GM12878 (cell line): ENCODE results near the gene OPRM1. TPM values are rescaled to one million over a fixed set of nuclear protein-coding genes. Genes with fewer than 3 reads are reported as not detected.
"Not testable (repeated sequence)": the region's sequence is repeated elsewhere in the genome, so short reads cannot be mapped to it uniquely, and the experiment has no call there.

Experiments used
- ATAC-seq: fragments of 200-7000 bp; cut with Tn5 transposase; 3 replicates; pipeline ENCODE4 v1.9.1; 2020; ENCODE audit warnings: mild to moderate bottlenecking, moderate library complexity
- BruUV-seq: library from RNA; stranded (reverse); fragments of 400-500 nt; replicated peaks from 2 replicates; lab custom pipeline; 2021; lab: Mats Ljungman, UMichigan
- CTCF ChIA-PET: fragments of 300-600 bp; sonication (Branson Sonifier 250); formaldehyde crosslinking; extraction: SDS; loops from one replicate; lab custom pipeline; 2021; ENCODE audit warnings: inconsistent platforms; lab: Yijun Ruan, JAX
- POLR2A ChIA-PET: fragments of 350-600 bp; formaldehyde crosslinking; extraction: SDS; loops from one replicate; lab custom pipeline; 2021; ENCODE audit warnings: inconsistent platforms; lab: Charles Lee
- RAD21 ChIA-PET: fragments of 300-600 bp; sonication (Branson Sonifier 250); formaldehyde crosslinking; loops from one replicate; lab custom pipeline; 2023; ENCODE audit warnings: antibody characterized with exemption; ENCODE audit not compliant: unreplicated experiment; lab: Charles Lee
- SMC1A ChIA-PET: fragments of 300-600 bp; sonication (Branson Sonifier 250); formaldehyde crosslinking; loops from one replicate; lab custom pipeline; 2023; ENCODE audit not compliant: unreplicated experiment, uncharacterized antibody; lab: Charles Lee
- DNase-seq: peaks from one replicate; pipeline ENCODE4 v3.0.0-alpha.2; 2011; ENCODE audit warnings: low read depth, low spot score
- FAIRE-seq: peaks from 3 replicates; lab custom pipeline; 2011; peaks lifted over from hg19 to GRCh38; lab: Jason Lieb, UNC
- H2AFZ ChIP-seq: 2 replicates; pipeline ENCODE4 v1.6.0; 2011; ENCODE audit warnings: low read depth, low read length, control low read depth; ENCODE audit not compliant: control insufficient read depth
- H3K27ac ChIP-seq: 2 replicates; pipeline ENCODE4 v1.5.1; 2011; ENCODE audit warnings: control low read depth; ENCODE audit not compliant: control insufficient read depth, insufficient read depth
- H3K27me3 ChIP-seq, 2 experiments: replicated peaks in 1 of 2; 2 replicates each; pipeline versions ENCODE4 v1.6.0 to v1.6.1; 2011; ENCODE audit warnings: low read length in 1 of 2; ENCODE audit not compliant: control insufficient read depth in 2 of 2, insufficient read depth in 2 of 2
- H3K36me3 ChIP-seq, 2 experiments: 2 replicates each; pipeline ENCODE4 v1.5.1; 2011; ENCODE audit warnings: low read length in 1 of 2; ENCODE audit not compliant: control insufficient read depth in 2 of 2, insufficient read depth in 2 of 2
- H3K4me1 ChIP-seq: 2 replicates; pipeline ENCODE4 v1.6.1; 2011; ENCODE audit warnings: mild to moderate bottlenecking, low read length, moderate library complexity, mixed read lengths; ENCODE audit not compliant: control insufficient read depth, insufficient read depth
- H3K4me2 ChIP-seq: 2 replicates; pipeline ENCODE4 v1.6.0; 2011; ENCODE audit warnings: control low read depth; ENCODE audit not compliant: control insufficient read depth, insufficient read depth
- H3K4me3 ChIP-seq: fragments of 200-600 bp; sonication (generic); 2 replicates; pipeline ENCODE4 v1.5.1; 2016
- H3K79me2 ChIP-seq: 2 replicates; pipeline ENCODE4 v1.6.0; 2011; ENCODE audit warnings: low read length; ENCODE audit not compliant: control insufficient read depth, insufficient read depth
- H3K9ac ChIP-seq: 2 replicates; pipeline ENCODE4 v1.8.0; 2011; ENCODE audit warnings: low read length, control low read depth, mixed read lengths; ENCODE audit not compliant: control insufficient read depth, insufficient read depth
- H3K9me3 ChIP-seq: replicated peaks from 3 replicates; pipeline ENCODE4 v1.5.1; 2011; ENCODE audit warnings: mild to moderate bottlenecking, low read length; ENCODE audit not compliant: control insufficient read depth, insufficient read depth
- H4K20me1 ChIP-seq: 2 replicates; pipeline ENCODE4 v1.6.0; 2011; ENCODE audit not compliant: control insufficient read depth, insufficient read depth
- CHD1 ChIP-seq: IDR thresholded peaks from 2 replicates; pipeline ENCODE4 v1.6.1; 2012; ENCODE audit warnings: low read depth, low read length, improper control_type of control experiment
- NRF1 ChIP-seq: conservative IDR thresholded peaks from 2 replicates; pipeline ENCODE4 v1.6.1; 2011; ENCODE audit warnings: mild to moderate bottlenecking, low read depth, low read length, improper control_type of control experiment
- PAX8 ChIP-seq: fragments of 450-650 bp; IDR thresholded peaks from 2 replicates; pipeline ENCODE4 v1.6.1; 2017; ENCODE audit warnings: mild to moderate bottlenecking, moderate library complexity
- WGBS: methylation state at CpG from one replicate; pipeline ENCODE4 v1.1.6; 2016; ENCODE audit warnings: low lambda C conversion rate; ENCODE audit not compliant: insufficient replicate concordance, insufficient coverage; ENCODE audit errors: missing lambda C conversion rate; 5-methylcytosine and 5-hydroxymethylcytosine counted together
- in situ Hi-C: fragments of 300-500 bp; cut with MboI; formaldehyde crosslinking; loops from 9 replicates; pipeline ENCODE4 v1.14.3; 2018; ENCODE audit warnings: mixed read lengths
- intact Hi-C: fragments of 100-400 bp; cut with micrococcal nuclease; formaldehyde crosslinking; loops from one replicate; pipeline ENCODE4 v1.14.2; 2022; ENCODE audit not compliant: unreplicated experiment
- polyA plus RNA-seq, 11 experiments: library from polyadenylated mRNA; depleted of rRNA in 4 of 11; unstranded in 6 of 11; stranded (reverse) in 5 of 11; fragments of >200 nt; fragmentation: Nextera tagmentation in 4 of 11; fragmentation: Illumina TruSeq in 1 of 11; extraction: Ambion mirVana in 4 of 11; extraction: Trizol in 1 of 11; gene quantifications; 1 replicate in 1 of 11; 2 replicates in 10 of 11; pipeline versions ENCODE4 v1.2.1 to v1.2.3, GENCODE V29; 2011 to 2016; ENCODE audit warnings: inconsistent platforms in 2 of 11, missing spikeins in 2 of 11, low read depth in 1 of 11
- total RNA-seq, 4 experiments: library from RNA; depleted of rRNA in 3 of 4; stranded (reverse); fragments of >200 nt in 3 of 4; fragmentation: Illumina TruSeq in 1 of 4; extraction: Trizol in 1 of 4; gene quantifications; 2 replicates each; pipeline versions ENCODE4 v1.2.1 to v1.2.3, GENCODE V29; 2013 to 2021
- TF ChIP-seq, protein P1 (sequence below), 3 experiments: IDR thresholded peaks in 2 of 3; conservative IDR thresholded peaks in 1 of 3; 2 replicates each; pipeline ENCODE4 v1.5.1; 2011; ENCODE audit warnings: low read depth in 3 of 3, low read length in 3 of 3, mild to moderate bottlenecking in 3 of 3, control low read depth in 2 of 3, moderate library complexity in 2 of 3, inconsistent platforms in 1 of 3, mixed read lengths in 1 of 3; ENCODE audit not compliant: control insufficient read depth in 2 of 3, insufficient read depth in 1 of 3; ENCODE audit errors: extremely low read depth in 1 of 3
- TF ChIP-seq, protein P2 (sequence below): fragments of 150-350 bp; IDR thresholded peaks from 2 replicates; pipeline ENCODE4 v1.6.1; 2014; ENCODE audit warnings: mild to moderate bottlenecking, low read depth, low read length

The OPRM1 gene
- total and polyA plus RNA-seq, 10 of the 15 experiments (the other 5 are each of a cell fraction or from before 2014, with no cell fraction given), result not detected

DNA sequence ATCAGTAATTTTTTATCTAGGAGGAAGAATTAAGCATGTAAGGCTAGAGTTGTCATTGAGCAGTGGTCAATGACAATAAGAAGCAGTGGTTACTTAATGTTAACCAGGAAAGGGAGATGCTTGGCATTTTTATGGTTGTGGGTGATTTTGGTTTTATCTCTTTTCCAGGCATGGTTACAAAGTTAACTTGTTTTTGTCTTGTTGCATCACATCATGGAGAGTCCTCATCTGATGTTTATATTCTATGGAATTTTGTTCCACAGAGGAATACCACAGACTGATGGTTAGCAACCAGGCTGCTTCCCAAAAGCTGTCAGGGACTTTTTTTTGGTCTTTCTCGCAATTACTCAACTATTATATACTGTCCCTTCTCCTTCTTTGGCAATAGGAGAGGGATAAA is 32.7 kb downstream of the OPRM1 start (continued):
- TF ChIP-seq, protein P1, sequence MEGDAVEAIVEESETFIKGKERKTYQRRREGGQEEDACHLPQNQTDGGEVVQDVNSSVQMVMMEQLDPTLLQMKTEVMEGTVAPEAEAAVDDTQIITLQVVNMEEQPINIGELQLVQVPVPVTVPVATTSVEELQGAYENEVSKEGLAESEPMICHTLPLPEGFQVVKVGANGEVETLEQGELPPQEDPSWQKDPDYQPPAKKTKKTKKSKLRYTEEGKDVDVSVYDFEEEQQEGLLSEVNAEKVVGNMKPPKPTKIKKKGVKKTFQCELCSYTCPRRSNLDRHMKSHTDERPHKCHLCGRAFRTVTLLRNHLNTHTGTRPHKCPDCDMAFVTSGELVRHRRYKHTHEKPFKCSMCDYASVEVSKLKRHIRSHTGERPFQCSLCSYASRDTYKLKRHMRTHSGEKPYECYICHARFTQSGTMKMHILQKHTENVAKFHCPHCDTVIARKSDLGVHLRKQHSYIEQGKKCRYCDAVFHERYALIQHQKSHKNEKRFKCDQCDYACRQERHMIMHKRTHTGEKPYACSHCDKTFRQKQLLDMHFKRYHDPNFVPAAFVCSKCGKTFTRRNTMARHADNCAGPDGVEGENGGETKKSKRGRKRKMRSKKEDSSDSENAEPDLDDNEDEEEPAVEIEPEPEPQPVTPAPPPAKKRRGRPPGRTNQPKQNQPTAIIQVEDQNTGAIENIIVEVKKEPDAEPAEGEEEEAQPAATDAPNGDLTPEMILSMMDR (IDR thresholded peaks at IDR 0.05 in 2 of 3, conservative IDR thresholded peaks at IDR 0.05 in 1 of 3; ENCODE audit: control insufficient read depth in 2 of 3, extremely low read depth in 1 of 3, insufficient read depth in 1 of 3, low read depth in 3 of 3, low read length in 3 of 3), result no peak
- TF ChIP-seq PAX8, result no peak
- no peak for TF ChIP-seq CHD1
- no peak for TF ChIP-seq NRF1
- TF ChIP-seq, protein P2, sequence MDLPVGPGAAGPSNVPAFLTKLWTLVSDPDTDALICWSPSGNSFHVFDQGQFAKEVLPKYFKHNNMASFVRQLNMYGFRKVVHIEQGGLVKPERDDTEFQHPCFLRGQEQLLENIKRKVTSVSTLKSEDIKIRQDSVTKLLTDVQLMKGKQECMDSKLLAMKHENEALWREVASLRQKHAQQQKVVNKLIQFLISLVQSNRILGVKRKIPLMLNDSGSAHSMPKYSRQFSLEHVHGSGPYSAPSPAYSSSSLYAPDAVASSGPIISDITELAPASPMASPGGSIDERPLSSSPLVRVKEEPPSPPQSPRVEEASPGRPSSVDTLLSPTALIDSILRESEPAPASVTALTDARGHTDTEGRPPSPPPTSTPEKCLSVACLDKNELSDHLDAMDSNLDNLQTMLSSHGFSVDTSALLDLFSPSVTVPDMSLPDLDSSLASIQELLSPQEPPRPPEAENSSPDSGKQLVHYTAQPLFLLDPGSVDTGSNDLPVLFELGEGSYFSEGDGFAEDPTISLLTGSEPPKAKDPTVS, result no peak

DNA sequence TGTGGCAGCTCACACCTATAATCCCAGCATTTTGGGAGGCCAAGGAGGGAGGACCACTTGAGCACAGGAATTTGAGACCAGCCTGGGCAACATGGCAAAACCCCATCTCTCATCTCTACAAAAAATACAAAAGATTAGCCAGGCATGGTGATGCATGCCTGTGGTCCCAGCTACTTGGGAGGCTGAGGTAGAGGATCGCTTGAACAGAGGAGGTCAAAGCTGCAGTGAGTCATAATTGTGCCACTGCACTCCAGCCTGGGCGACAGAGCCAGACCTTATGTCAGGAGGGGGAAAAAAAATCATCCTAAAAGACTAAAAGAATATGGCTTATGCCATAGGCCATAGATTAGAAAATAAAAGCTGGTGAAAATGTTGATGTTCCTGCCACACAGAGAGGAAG is 39.6 kb downstream of the OPRM1 start:
- H2AFZ ChIP-seq, H4K20me1 ChIP-seq, POLR2A ChIA-PET, BruUV-seq, H3K4me3 ChIP-seq, H3K79me2 ChIP-seq, intact Hi-C loops, CTCF ChIA-PET, H3K4me1 ChIP-seq, H3K36me3 ChIP-seq, H3K9ac ChIP-seq, in situ Hi-C loops, ATAC-seq, DNase-seq, H3K9me3 ChIP-seq, FAIRE-seq, H3K27ac ChIP-seq, RAD21 ChIA-PET, SMC1A ChIA-PET, H3K27me3 ChIP-seq, H3K4me2 ChIP-seq: not testable (repeated sequence)
- WGBS, result 12% methylated on average over 2 of the region's 2 CpGs
